ENCODE data around the gene PDP2. TPM values are rescaled to one million over a fixed set of nuclear protein-coding genes. Genes with fewer than 3 reads are reported as not detected.

The PDP2 gene
- total and polyA plus RNA-seq, 7 donors = 2.6 to 8.3 (median 5.1) TPM

DNA sequence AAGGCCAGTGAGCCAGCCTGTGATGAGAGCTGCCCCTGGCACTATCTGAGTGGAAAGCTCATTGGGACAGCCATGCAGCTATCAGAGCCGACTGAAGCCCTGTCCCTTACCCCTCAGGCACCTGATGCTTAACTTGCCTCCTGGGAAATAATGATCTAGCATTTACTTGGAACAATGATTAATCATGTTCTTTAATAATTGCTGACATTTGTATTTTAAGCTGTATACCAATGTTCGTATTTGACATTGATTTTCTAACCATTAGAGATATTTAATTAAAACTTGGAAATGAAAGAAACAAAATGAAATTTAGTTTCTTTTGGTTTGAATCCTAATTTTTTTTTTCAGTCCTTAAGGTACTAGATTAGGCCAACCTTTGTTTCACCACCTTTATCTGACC lies 10.5 kb downstream of the PDP2 start:
- 90 to 95% methylated on average over 2 of the region's 2 CpGs for WGBS, 2 donors
- no peak for DNase-seq
- no peak overlapping the region for H3K27ac ChIP-seq
- H3K4me3 ChIP-seq = no peak overlapping the region
- no peaks in the 10 kb centered on the region for H3K9me3 ChIP-seq
- TF ChIP-seq POLR2A (IDR thresholded peaks at IDR 0.05) (no peak), EP300 (IDR thresholded peaks at IDR 0.05) (no peak), POLR2AphosphoS5 (IDR thresholded peaks at IDR 0.05) (no peak)
- TF ChIP-seq, protein P1, sequence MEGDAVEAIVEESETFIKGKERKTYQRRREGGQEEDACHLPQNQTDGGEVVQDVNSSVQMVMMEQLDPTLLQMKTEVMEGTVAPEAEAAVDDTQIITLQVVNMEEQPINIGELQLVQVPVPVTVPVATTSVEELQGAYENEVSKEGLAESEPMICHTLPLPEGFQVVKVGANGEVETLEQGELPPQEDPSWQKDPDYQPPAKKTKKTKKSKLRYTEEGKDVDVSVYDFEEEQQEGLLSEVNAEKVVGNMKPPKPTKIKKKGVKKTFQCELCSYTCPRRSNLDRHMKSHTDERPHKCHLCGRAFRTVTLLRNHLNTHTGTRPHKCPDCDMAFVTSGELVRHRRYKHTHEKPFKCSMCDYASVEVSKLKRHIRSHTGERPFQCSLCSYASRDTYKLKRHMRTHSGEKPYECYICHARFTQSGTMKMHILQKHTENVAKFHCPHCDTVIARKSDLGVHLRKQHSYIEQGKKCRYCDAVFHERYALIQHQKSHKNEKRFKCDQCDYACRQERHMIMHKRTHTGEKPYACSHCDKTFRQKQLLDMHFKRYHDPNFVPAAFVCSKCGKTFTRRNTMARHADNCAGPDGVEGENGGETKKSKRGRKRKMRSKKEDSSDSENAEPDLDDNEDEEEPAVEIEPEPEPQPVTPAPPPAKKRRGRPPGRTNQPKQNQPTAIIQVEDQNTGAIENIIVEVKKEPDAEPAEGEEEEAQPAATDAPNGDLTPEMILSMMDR (IDR thresholded peaks at IDR 0.05) = no peak
- no peaks in the 10 kb centered on the region for H3K27me3 ChIP-seq
- intact Hi-C loops (cut with DNase I) = loop anchor here (10.0 kb wide), 1 partner anchor 264 kb away; the partner anchor contains the start of genes B3GNT9, FBXL8 and TRADD
- H3K4me1 ChIP-seq = peaks cover 0 to 6% (median 3%) of the 10 kb centered on the region in 4 donors
- peaks cover 0 to 14% (median 0%) of the 10 kb centered on the region in 4 donors for H3K36me3 ChIP-seq

DNA sequence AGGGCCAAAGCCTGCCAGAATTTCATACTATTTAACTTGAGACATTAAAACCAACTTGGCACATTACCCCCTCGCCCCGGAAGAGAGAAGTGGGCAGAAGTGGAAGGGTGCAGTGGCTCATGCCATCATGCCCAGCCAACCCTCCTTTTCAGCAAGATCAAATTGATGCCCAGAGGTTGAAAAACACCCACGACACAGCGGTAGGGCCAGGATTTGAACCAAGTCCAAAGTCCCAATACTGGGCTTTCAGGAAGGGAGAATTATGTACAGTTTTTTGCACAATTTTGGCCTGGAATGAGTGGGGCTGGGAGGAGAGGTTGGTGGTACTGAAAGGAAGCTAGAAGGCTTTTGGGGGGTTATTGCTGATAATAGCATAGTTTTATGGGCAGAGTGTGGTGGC lies 11.0 kb downstream of the PDP2 start:
- WGBS, 2 donors = 84 to 92% methylated on average over 4 of the region's 4 CpGs
- no peak for DNase-seq
- Histone ChIP-seq H3K4me1 (peaks cover 0 to 7% (median 3%) of the 10 kb centered on the region in 4 donors), H3K27me3 (no peaks in the 10 kb centered on the region), H3K27ac (no peak overlapping the region), H3K9me3 (no peaks in the 10 kb centered on the region), H3K4me3 (no peak overlapping the region), H3K36me3 (peaks cover 0 to 8% (median 0%) of the 10 kb centered on the region in 4 donors)
- no peak for TF ChIP-seq EP300 (IDR thresholded peaks at IDR 0.05)
- TF ChIP-seq POLR2AphosphoS5 (IDR thresholded peaks at IDR 0.05) = no peak
- no peak for TF ChIP-seq POLR2A (IDR thresholded peaks at IDR 0.05)
- TF ChIP-seq, protein P1 (IDR thresholded peaks at IDR 0.05) = no peak
- intact Hi-C loops (cut with DNase I) = loop anchor here (10.0 kb wide), 1 partner anchor 263 kb away; the partner anchor contains the start of genes B3GNT9, FBXL8 and TRADD

DNA sequence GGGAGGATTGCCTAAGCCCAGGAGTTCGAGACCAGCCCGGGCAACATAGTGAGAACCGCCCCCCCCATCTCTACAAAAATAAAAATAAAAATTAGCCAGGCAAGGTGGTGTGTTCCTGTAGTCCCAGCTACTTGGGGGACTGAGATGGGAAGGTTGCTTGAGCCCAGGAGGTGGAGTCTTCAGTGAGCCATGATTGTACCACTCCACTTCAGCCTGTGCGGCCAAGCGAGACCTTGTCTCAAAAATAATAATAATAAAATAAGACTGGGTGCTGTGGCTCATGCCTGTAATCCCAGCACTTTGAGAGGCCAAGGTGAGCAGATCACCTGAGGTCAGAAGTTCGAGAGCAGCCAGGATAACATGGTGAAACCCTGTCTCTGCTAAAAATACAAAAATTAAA lies 11.5 kb downstream of the PDP2 start:
- no peak for TF ChIP-seq POLR2AphosphoS5 (IDR thresholded peaks at IDR 0.05)
- TF ChIP-seq POLR2A (IDR thresholded peaks at IDR 0.05) = no peak
- TF ChIP-seq, protein P1 (IDR thresholded peaks at IDR 0.05) = no peak
- TF ChIP-seq EP300 (IDR thresholded peaks at IDR 0.05) = no peak
- Histone ChIP-seq H3K9me3 (no peaks in the 10 kb centered on the region), H3K4me1 (peaks cover 0 to 7% (median 3%) of the 10 kb centered on the region in 4 donors), H3K36me3 (peaks cover 0 to 4% (median 0%) of the 10 kb centered on the region in 4 donors), H3K27me3 (no peaks in the 10 kb centered on the region), H3K27ac (no peak overlapping the region), H3K4me3 (no peak overlapping the region)
- intact Hi-C loops (cut with DNase I) = loop anchor here (10.0 kb wide), 1 partner anchor 263 kb away; the partner anchor contains the start of genes B3GNT9, FBXL8 and TRADD
- no peak for DNase-seq
- 90 to 95% methylated on average over 6 of the region's 6 CpGs for WGBS, 2 donors

DNA sequence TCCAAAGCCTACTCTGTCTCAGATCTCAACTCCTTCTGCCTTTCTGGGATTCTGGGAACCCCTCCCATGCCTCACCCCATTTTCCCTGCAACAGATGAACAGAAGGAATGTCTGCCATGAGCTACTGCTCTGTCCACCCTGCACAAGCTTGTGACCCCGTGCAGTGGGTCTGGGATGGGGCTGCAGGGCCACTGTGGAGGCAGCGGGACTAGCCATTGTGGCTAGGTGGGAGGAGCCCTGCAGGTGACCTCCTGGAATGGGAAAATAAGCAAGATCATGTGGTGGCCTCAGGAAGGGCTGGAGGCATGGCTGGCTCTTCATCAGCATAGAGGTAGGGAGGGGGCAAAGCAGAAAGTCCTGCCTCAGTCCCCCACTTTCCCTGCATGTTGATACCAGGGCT lies 13.7 kb downstream of the PDP2 start:
- intact Hi-C loops (cut with DNase I) = loop anchor here (10.0 kb wide), 1 partner anchor 261 kb away; the partner anchor contains the start of genes B3GNT9, FBXL8 and TRADD
- DNase-seq = no peak

More for the DNA sequence above, 13.7 kb downstream of the PDP2 start:
- Histone ChIP-seq H3K27ac (no peak overlapping the region), H3K9me3 (no peaks in the 10 kb centered on the region), H3K36me3 (no peaks in the 10 kb centered on the region), H3K4me1 (peaks cover 0 to 20% (median 17%) of the 10 kb centered on the region in 4 donors), H3K4me3 (no peak overlapping the region), H3K27me3 (no peaks in the 10 kb centered on the region)
- TF ChIP-seq POLR2AphosphoS5 (IDR thresholded peaks at IDR 0.05) (no peak), POLR2A (IDR thresholded peaks at IDR 0.05) (no peak), EP300 (IDR thresholded peaks at IDR 0.05) (no peak)
- TF ChIP-seq, protein P1 (IDR thresholded peaks at IDR 0.05) = no peak
- WGBS, 2 donors = 75 to 83% methylated on average over 2 of the region's 2 CpGs
